ENCODE data around the gene KIF26B. TPM values are rescaled to one million over a fixed set of nuclear protein-coding genes. Genes with fewer than 3 reads are reported as not detected.

KIF26B gene
- total RNA-seq, 1 experiment from 2014 or later, result 1.6 TPM

GRCh38 chr1:245431706-245432105 is 276.9 kb downstream of the KIF26B start:
- CTCF ChIA-PET, result no interaction called here

GRCh38 chr1:245432228-245432875 is 277.6 kb downstream of the KIF26B start:
- ChIA-PET CTCF (interaction anchor here (0.6 kb wide), 1 partner anchor 67 kb away, joined by 3 read pairs; no protein-coding TSS in a partner anchor), POLR2A (no interaction called here)
- H3K27ac Mint-ChIP-seq (ENCODE audit: low read depth, unreplicated experiment), result no peak overlapping the region
- no peaks in the 10 kb centered on the region for H3K36me3 Mint-ChIP-seq (ENCODE audit: insufficient read depth, unreplicated experiment)
- intact Hi-C loops (cut with micrococcal nuclease), result no loop called here
- H3K4me3 Mint-ChIP-seq (ENCODE audit: unreplicated experiment), result no peak overlapping the region
- peaks cover 63% of the 10 kb centered on the region for H3K27me3 Mint-ChIP-seq (ENCODE audit: insufficient read depth, unreplicated experiment)
- DNase-seq (ENCODE audit: unreplicated experiment), result no peak
- TF ChIP-seq CTCF (IDR thresholded peaks at IDR 0.05; ENCODE audit: unreplicated experiment), result no peak
- no peaks in the 10 kb centered on the region for H3K4me1 Mint-ChIP-seq (ENCODE audit: insufficient read depth, unreplicated experiment)
- peaks cover 7% of the 10 kb centered on the region for H3K9me3 Mint-ChIP-seq (ENCODE audit: unreplicated experiment)
- BruUV-seq (replicated peaks), result no TSS peak

More at GRCh38 chr1:245431706-245432105, 276.9 kb downstream of the KIF26B start:
- no peak for DNase-seq (ENCODE audit: unreplicated experiment)
- BruUV-seq (replicated peaks), result no TSS peak
- Mint-ChIP-seq H3K4me3 (ENCODE audit: unreplicated experiment) (no peak overlapping the region), H3K4me1 (ENCODE audit: insufficient read depth, unreplicated experiment) (no peaks in the 10 kb centered on the region), H3K27me3 (ENCODE audit: insufficient read depth, unreplicated experiment) (peaks cover 56% of the 10 kb centered on the region), H3K36me3 (ENCODE audit: insufficient read depth, unreplicated experiment) (no peaks in the 10 kb centered on the region), H3K9me3 (ENCODE audit: unreplicated experiment) (peaks cover 7% of the 10 kb centered on the region), H3K27ac (ENCODE audit: low read depth, unreplicated experiment) (no peak overlapping the region)
- POLR2A ChIA-PET, result no interaction called here
- intact Hi-C loops (cut with micrococcal nuclease), result no loop called here
- no peak for TF ChIP-seq CTCF (IDR thresholded peaks at IDR 0.05; ENCODE audit: unreplicated experiment)

- peaks cover 7% of the 10 kb centered on the region for H3K9me3 Mint-ChIP-seq (ENCODE audit: unreplicated experiment)
- BruUV-seq (replicated peaks), result no TSS peak
- H3K4me3 Mint-ChIP-seq (ENCODE audit: unreplicated experiment), result no peak overlapping the region
- H3K4me1 Mint-ChIP-seq (ENCODE audit: insufficient read depth, unreplicated experiment), result no peaks in the 10 kb centered on the region
- intact Hi-C loops (cut with micrococcal nuclease), result no loop called here
- H3K36me3 Mint-ChIP-seq (ENCODE audit: insufficient read depth, unreplicated experiment), result no peaks in the 10 kb centered on the region
- no peak overlapping the region for H3K27ac Mint-ChIP-seq (ENCODE audit: low read depth, unreplicated experiment)
- H3K27me3 Mint-ChIP-seq (ENCODE audit: insufficient read depth, unreplicated experiment), result peaks cover 75% of the 10 kb centered on the region
- TF ChIP-seq CTCF (IDR thresholded peaks at IDR 0.05; ENCODE audit: unreplicated experiment), result no peak
- ChIA-PET POLR2A (no interaction called here), CTCF (interaction anchor here (0.6 kb wide), 2 partner anchors 26 to 56 kb away, joined by 3 read pairs; no protein-coding TSS in a partner anchor)
- DNase-seq (ENCODE audit: unreplicated experiment), result no peak
Observed at GRCh38 chr1:245433561-245433960, 278.8 kb downstream of the KIF26B start.

- Mint-ChIP-seq H3K27me3 (ENCODE audit: insufficient read depth, unreplicated experiment) (peaks cover 81% of the 10 kb centered on the region), H3K4me3 (ENCODE audit: unreplicated experiment) (no peak overlapping the region), H3K9me3 (ENCODE audit: unreplicated experiment) (peaks cover 7% of the 10 kb centered on the region), H3K27ac (ENCODE audit: low read depth, unreplicated experiment) (no peak overlapping the region), H3K4me1 (ENCODE audit: insufficient read depth, unreplicated experiment) (no peaks in the 10 kb centered on the region), H3K36me3 (ENCODE audit: insufficient read depth, unreplicated experiment) (no peaks in the 10 kb centered on the region)
- ChIA-PET POLR2A (no interaction called here), CTCF (interaction anchor here (0.6 kb wide), 1 partner anchor 56 kb away, joined by 3 read pairs; no protein-coding TSS in a partner anchor)
- TF ChIP-seq CTCF (IDR thresholded peaks at IDR 0.05; ENCODE audit: unreplicated experiment), result no peak
- intact Hi-C loops (cut with micrococcal nuclease), result no loop called here
- peak; percentile 34 for DNase-seq (ENCODE audit: unreplicated experiment)
- BruUV-seq (replicated peaks), result no TSS peak
Observed at GRCh38 chr1:245434280-245434679, 279.5 kb downstream of the KIF26B start.
